GM12874 (cell line): Measurements from ENCODE around the gene OVCH2.

Experiments
- TF ChIP-seq, protein P1 (sequence below): IDR thresholded peaks from 2 replicates; pipeline ENCODE4 v1.5.1; 2011; ENCODE audit warnings: low read depth, mild to moderate bottlenecking, control low read depth, low read length, moderate library complexity; ENCODE audit not compliant: insufficient read depth

Gene OVCH2

DNA sequence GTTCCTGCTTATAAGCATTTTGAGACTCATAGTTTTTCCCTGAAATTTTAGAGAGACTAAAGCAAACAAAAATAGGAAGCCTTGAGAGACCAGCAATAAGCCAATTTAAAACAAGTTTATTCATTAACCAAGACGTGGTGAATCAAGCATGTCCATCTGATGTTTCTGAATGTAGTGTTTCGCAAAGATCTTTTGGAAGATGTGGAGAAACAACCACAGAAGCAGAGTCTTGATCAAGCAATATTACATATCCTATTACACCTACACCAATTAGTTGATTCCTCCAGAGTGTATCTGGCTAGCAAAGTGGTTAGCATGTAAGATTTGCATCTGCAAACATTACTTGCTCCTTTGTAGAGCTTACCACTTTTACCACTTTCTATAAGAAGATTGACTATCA, at the start of gene OVCH2:
OVCH2 (minus strand) TSS at position 101 of the 400 bp plus-strand sequence; CDS start at position 18, 83 bp downstream.
- TF ChIP-seq, protein P1, sequence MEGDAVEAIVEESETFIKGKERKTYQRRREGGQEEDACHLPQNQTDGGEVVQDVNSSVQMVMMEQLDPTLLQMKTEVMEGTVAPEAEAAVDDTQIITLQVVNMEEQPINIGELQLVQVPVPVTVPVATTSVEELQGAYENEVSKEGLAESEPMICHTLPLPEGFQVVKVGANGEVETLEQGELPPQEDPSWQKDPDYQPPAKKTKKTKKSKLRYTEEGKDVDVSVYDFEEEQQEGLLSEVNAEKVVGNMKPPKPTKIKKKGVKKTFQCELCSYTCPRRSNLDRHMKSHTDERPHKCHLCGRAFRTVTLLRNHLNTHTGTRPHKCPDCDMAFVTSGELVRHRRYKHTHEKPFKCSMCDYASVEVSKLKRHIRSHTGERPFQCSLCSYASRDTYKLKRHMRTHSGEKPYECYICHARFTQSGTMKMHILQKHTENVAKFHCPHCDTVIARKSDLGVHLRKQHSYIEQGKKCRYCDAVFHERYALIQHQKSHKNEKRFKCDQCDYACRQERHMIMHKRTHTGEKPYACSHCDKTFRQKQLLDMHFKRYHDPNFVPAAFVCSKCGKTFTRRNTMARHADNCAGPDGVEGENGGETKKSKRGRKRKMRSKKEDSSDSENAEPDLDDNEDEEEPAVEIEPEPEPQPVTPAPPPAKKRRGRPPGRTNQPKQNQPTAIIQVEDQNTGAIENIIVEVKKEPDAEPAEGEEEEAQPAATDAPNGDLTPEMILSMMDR = no peak

DNA sequence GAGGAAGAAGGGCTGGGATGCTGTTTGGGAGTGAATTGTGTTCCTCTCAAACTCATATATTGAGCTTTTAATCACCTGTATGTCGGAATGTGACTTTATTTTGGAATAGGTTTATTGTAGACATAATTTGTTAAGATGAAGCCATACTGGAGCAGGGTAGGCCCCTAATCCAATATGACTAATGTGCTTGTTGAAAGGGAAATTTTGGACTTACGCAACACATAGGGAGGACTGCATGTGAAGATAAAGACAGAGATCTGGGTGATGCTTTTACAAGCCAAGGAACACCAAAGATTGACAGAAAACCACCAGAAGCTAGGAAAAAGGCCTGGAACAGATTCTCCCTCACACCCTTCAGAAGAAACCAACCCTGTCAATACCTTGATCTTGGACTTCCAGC, 43.2 kb upstream of the OVCH2 start:
- TF ChIP-seq, protein P1 = no peak

- TF ChIP-seq, protein P1 = no peak
Measured at GRCh38 chr11:7714786-7715185, 8.5 kb upstream of the OVCH2 start.

DNA sequence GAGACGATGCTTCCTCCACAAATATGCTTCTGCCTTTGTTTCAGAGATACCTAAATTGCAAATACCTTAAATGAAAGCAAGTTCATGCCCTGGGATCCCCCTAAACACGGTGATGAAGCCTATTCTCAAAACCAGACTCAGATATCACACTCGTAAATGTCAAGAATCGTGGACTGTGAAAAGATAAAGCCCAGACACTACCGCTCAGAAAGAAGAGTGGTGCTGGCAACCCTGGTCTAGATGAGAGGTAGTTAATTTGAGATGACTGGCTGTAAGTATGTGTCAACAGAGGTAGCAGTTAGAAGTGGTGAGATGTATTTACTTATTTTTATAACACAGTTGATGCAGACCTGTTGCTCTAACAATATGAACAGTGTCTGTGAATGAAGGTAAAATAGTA, 2.5 kb downstream of the OVCH2 start:
- TF ChIP-seq, protein P1 = no peak

DNA sequence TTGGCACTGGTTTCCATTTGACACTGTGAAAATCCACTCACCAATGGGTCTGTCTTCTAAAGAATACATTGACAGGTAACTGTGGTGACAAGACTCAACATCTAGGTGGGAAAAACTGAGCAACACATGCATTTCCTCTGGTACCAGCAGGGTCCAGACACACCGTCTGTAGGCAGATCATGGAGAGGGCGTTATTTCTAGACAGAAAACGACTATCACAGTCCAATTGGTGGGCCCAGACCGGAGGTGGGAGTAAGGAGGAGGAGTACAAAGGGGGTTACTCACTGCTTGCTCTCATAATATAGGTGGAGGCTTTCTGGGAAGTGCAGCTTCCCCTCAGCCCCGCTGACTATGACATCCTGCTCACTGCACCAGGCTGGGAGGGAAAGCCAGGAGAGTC, 9.9 kb downstream of the OVCH2 start:
- TF ChIP-seq, protein P1 = no peak

DNA sequence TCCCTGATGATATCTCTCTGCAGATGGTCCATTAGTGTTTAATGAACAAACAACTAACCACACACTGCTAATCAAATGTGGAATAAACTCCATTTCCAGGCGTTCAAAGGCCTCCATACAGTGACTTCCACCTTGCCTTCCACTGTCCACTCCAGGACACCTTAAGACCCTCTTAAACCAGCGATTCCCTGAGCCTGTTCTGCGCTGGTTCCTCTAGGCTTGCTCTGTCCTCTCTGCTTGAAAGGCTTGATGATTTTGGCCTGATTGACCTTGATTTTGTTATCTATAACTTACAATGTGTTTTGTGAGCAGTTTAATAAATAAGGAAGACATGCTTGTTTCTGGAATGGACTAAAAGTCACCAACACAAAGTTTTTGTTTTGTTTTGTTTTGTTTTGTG, 12.0 kb downstream of the OVCH2 start:
- TF ChIP-seq, protein P1 = no peak

- TF ChIP-seq, protein P1 = no peak
Measured at GRCh38 chr11:7692426-7692825, 13.9 kb downstream of the OVCH2 start.
